ENCODE measurements around the gene ANKRD61.
"Not testable (repeated sequence)": the region's sequence is repeated elsewhere in the genome, so short reads cannot be mapped to it uniquely, and the experiment has no call there.

The ANKRD61 gene

DNA sequence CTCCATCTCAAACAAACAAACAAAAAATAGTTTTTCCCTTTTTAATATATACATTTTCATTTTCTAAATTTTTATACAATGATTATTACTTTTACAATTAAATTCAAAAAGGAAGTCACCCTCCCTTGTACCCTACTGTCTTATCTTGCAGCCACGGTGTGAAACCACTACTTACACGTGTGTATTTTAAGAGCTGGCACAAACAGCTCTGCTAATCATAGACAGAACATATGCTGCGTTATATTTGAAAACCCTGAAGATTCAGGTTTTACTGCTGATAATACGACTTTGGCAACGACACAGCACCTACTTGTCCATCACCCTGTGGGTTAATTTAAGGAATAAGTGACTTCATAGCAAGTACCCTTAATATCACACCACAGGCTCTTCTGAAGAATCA lies 991 bp downstream of the ANKRD61 start:
- no peak for DNase-seq

DNA sequence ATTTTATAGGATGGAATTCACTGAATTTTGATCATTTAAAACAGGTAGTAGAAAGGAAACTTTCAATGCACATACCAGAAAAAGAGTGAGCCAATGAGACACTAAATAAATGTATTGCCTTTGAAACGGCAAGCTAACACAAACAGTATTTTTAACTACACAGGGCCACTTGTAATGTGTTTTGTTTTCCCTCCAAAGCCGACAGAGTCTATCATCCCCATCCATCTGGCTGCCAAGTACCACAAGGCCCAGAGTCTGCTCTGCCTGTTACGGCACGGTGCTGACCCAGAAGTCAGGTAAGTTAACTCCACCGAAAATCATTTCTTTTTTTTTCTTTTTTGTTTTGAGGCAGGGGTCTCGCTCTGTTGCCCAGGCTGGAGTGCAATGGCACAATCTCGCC lies 1.5 kb downstream of the ANKRD61 start:
- DNase-seq = no peak

DNA sequence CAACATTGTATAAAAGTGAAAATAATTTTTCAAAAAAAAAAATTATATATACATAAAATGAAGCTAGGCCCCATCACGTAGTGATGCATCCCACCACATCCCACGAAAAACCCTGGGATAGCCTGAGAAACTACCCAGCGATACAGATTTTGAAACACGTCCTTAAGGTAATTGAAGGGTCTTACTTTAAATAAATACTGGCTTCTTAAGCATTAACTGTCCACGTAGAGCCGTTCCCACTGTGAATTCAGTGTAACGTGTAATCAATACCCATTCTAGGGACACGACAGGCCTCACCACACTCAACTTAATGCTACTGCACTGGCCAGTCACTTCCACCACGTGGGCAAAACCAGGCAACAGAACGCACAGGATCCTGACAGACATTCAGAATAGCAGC lies 4.0 kb downstream of the ANKRD61 start:
- no peak for DNase-seq

DNA sequence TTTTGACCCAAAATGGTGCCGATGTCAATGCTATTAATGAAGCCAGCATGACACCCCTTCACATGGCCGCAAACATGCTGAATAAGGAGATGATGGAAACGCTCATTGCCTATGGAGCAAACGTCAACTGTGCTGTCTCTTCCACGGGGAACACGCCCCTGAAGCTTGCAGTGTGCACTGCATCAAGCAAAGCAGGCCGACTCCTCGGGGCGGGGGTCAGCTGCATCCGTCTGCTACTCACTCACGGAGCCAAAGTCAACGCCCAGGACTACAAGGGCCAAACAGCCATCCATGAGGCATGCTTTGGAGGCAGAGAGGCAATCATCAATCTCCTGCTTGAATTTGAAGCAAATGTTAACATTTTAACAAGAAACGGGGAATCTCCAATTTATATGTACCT lies 4.5 kb downstream of the ANKRD61 start:
- DNase-seq = no peak

DNA sequence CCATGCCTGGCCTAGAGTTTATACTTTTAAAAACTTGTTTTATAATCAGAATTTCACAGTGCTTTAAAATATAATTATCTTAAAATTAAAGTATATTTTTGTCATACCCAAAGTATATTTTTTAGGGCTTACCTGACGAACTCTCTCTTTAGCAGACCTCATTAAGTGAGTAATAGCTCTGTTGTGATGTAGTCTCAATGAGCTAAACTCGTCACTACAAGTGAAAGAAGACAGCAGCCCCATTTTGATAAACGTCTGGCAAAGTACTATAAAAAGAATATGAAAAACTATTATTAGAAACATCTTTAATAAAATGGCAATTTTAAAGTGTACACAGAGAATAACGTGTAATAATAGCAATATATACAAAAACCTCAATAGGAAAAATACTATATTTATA lies 18.6 kb downstream of the ANKRD61 start:
- no peak for DNase-seq

DNA sequence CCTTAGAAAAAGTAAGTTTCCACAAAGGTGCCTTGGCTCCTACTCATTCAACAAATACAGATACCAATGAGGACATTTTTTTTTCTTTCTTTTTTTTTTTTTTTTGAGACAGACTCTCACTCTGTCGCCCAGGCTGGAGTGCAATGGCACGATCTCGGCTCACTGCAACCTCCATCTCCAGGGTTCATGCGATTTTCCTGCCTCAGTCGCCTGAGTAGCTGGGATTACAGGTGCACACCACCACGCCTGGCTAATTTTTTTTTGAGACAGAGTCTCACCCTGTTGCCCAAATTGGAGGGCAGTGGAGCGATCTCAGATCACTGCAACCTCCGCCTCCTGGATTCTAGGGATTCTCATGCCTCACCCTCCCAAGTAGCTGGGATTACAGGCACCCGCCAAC lies 20.0 kb downstream of the ANKRD61 start:
- not testable (repeated sequence) for DNase-seq

DNA sequence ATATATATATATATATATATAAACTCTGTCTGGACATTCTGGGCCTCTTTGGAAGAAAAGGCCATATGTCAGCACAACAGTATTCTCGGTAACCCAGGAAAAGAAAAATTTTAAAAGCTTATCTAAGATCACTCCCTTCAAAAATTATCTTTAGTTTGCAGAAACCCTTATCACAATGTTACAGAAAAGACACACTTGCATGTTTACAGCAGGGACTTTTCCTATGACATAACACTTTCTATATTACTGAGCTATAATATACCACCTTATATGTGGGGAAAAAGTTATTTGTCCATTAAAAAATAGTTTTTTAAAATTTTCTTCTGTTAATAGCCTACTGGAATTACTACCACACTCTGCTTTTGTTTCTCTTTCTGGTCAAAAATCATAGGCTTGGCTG lies 25.4 kb downstream of the ANKRD61 start:
- DNase-seq = no peak

DNA sequence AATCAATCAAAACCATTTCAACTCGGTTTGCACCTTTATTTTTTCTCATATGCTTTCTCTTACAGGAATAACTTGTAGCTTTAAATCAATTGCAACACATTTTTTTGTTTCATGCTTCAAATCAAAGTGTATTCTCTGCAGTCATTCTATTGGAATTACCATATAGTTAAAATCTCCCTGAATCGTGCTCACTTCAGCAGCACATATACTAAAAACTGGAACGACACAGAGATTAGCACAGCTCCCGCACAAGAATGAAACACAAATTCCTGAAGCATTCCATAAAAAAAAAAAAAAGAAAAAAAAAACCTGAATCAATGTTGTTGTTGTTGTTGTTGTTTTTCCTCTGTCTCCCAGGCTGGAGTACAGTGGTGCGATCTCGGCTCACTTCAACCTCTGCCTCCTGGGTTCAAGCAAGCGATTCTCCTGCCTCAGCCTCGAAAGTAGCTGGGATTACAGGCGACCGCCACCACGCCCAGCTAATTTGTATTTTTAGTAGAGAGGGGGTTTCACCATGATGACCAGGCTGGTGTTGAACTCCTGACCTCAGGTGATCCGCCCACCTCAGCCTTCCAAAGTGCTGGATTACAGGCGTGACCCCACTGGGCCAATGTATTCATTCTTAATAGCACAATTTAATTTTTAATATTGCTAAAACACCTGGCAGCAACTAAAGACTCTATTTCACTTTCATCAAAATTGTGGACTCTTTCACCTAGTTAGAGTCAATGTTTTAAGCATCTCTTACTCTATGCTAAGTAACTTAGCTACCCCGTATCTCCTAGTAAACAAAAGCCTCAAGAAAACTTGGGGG lies 26.3 kb downstream of the ANKRD61 start:
- no peak for DNase-seq

DNA sequence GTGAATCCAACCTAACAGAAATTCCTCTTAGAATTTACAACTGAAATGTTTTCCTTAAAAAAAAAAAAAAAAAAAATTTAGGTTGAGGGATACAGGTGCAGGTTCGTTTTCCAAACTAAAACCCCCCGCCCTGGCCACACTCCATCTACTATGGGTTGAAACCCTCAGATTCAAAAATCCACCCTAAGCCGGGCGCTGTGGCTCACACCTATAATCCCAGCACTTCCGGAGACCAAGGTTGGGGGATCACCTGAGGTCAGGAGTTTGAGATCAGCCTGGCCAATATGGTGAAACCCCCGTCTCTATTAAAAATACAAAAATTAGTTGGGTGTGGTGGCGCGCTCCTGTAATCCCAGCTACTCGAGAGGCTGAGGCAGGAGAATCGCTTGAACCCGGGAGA lies 28.8 kb downstream of the ANKRD61 start:
- DNase-seq = not testable (repeated sequence)

DNA sequence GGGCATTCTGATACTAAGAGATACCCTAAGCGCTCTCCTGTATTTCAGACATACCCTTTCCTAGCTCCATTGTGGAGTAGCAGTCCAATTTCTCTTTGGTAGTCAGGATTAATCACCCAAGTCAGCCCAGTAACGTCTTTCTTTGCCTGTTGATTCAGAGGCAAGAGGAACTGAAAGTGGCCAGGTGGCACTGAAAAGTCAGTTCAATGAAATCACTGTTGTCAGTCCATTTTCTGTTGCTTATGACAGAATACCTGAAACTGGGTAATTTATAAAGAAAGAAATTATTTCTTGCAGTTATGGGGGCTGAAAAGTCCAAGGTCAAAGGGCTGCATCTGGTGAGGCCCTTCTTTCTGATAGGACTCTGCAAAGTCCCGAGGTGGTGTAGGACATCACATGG lies 40.2 kb downstream of the ANKRD61 start:
- DNase-seq = no peak

DNA sequence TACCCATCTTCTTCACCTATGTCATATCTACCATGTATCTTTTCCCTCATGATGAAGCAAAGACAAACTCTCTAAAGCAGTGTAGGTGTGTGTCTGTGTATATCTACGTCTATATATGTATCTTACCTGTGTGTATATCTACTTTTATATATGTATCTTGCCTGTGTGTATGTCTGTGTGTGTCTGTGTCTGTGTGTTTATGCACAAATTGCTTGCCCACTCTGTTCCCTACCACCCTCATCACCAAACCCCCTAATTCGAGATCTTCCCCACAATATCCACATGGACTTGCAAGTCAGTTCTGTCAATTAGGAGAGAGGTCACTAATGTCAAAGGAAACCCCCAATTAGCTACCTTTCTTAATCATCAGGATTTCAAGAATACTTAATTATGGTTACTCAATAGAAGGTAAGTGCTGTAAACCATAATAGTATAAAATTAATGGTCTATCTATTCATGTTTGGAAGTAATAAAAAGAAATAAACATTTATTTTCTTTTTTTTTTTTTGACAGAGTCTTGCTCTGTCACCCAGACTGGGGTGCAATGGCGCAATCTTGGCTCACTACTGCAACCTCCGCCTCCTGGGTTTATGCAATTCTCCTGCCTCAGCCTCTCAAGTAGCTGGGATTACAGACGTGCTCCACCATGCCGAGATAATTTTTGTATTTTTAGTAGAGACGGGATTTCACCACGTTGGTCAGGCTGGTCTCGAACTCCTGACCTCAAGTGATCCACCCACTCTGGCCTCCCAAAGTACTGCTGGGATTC lies 43.6 kb downstream of the ANKRD61 start:
- DNase-seq = no peak

DNA sequence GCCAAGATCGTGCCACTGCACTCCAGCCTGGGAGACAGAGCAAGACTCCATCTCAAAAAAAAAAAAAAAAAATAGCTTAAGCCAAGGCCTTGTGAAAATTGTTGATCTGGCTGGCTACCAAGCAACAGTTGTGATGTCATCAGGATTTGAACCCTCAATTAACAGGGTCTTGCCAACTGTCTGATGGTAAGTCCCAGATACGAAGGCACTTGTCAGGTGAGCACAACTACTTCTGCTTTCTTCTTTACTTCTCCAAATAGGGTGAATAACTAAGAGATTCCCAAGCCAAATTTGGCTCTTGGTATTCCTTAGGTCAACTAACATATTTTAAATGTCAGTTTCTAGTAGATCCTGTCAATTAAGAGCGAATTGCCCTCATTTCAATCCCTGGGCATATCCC lies 47.4 kb downstream of the ANKRD61 start:
- DNase-seq = no peak

DNA sequence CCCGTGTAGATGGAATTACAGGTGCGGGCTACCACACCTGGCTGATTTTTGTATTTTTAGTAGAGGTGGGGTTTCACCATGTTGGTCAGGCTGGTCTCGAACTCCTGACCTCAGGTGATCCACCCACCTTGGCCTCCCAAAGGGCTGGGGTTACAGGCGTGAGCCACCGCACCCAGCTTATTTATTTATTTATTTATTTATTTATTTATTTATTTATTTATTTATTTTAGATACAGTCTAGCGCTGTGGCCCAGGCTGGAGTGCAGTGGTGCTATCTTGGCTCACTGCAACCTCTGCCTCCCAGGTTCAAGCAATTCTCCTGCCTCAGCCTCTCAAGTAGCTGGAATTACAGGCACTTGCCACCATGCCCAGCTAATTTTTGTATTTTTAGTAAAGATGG lies 51.9 kb downstream of the ANKRD61 start:
- DNase-seq = not testable (repeated sequence)
